GM19438 (cell line): ENCODE results near the gene OSBPL10.

Experiments used
- ATAC-seq: cut with Tn5 transposase; IDR thresholded peaks from one replicate; pipeline ENCODE4 v1.9.1; 2021; ENCODE audit warnings: low read depth; ENCODE audit not compliant: unreplicated experiment

OSBPL10 gene

DNA sequence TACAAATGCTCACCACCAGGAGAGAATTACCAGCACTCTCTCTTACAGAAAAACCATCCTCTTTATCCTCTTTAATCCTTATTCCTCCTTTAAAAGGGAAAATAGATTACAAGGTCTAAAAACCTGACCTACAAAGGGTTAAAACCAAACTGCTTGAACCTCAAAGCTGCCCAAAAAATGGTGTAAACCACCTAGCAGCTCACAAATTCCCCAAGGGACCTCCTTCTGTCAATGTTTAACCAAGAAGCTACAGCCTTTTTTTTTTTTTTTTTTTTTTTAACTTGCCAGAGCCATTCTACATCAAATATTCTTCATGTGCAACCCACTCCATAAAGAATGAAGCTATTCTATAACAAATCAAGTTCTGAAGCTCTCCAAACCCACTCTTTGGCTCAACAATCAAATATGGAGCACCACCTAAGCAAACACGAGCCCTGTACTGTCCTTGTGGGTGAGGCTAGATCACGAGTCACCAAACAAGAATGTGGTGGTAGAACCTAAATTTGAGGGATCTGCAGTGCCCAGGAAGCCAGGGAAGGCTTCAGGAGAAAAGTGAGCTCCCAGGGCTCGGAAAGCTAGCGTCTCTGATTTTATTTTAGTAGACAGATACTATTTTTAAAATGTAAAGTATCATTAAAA lies 20.1 kb downstream of the OSBPL10 start:
- ATAC-seq = peak; percentile 67

DNA sequence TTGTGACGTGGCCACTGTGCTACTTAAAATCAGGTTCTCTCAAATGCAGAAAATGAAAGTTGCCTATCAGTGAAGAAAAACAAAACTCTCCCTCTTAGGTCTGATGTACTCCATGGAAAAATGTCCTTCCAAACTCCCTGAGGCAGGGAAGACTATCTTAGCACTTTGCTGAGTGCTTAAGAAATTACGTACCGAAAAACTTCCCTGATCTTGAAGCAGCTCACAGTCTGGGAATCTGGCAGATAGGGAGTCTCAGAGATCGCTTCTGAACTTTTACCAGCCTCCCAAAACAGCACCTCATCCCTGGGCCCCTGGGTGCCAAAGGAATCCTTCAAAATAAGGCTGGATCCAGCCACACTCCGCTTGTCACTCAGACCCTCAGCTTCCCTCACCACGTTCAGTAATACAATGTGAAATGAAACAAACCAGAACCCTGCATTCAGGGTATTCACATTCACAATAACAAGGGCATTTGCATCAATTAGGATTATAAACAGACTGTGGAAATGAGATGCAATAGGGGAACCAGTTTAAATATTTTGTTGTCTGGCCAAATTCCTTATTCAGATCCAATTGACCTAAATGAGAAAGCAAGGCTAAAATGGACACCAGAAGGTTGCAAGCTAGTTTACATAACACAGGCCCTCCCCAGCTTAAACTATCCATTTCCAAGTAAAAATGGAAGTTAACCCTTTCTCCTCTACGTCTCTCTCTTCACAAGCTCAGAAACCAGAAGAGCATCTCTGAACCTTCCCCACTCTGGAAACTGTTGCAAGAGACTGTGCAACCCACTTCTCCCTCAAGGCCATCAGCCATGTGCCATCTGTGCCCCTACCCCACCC lies 20.9 kb downstream of the OSBPL10 start:
- peak; percentile 16 for ATAC-seq

DNA sequence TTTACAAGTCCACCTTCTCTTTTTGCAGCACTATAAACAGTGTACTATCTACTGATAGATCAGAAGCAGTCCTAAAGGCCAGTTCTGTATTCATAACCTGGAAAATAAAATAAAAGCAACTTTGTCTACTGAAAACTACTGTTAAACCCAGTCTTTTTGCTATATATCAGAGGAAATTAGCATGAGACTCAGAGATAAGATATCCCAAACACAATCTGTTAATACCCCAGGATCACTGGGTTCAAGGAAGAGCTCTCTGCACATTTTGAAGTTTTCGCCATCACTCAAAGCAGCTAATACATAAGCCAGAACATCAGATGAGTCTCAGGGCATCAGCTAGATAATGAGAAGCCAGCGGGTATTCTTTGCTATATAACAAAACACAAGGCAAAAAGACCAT lies 21.8 kb downstream of the OSBPL10 start:
- no peak for ATAC-seq

DNA sequence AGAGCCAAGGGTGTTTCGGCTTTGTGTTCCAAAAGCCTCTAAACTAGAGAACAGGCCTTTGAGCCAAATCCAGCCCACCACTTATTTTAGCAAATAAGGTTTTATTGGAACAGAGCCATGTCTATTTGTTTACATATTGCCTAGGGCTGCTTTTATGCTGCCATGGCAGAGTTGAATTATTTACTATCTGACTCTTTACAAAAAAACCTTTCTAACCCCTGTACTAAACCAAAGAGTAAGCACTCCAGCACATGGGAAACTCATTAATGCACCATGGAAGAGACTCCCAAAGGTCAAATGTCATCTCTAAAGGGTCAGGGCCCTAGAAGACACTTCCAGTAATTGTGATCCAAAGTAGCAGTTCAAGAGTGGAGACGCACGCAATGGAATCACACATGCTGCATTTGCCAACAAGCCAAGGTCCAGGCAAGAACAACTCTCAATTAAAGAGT lies 22.3 kb downstream of the OSBPL10 start:
- no peak for ATAC-seq

DNA sequence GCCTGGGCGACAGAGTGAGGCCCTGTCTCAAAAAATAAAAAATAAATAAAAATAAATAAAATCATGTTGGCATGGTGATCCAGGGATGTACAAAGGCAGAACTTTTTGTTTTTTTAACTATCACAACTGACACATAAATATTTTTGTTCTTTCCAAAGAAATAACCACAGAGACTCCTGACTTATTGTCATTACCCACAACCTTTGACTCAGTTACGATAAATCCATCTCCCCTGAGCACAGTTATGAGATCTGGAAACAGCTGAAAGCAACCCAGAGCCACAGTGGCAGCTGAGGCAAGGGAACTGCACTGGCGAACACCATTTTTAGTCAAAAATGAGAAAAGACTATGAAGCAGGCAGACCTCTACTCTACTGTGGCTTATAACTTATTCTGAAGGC lies 24.0 kb downstream of the OSBPL10 start:
- no peak for ATAC-seq

DNA sequence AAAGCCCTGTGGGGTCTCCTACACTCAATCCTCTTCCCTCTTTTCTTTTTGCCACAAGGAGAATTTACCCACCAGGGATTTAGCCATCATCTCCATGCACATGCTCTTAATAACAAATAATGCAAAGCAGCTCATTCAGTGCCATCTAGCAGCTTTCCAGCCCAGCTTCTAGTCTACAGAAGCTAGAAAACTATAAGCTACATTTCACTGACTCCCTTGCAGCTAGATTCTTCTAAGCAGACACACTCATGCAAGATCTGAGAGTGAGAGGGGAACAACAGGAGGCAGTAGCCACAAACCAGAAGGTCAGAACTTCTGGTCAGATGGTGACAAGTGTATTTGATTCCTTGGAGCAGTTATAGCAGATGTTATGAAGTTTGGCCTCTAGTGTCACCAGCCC lies 25.5 kb downstream of the OSBPL10 start:
- ATAC-seq = no peak

DNA sequence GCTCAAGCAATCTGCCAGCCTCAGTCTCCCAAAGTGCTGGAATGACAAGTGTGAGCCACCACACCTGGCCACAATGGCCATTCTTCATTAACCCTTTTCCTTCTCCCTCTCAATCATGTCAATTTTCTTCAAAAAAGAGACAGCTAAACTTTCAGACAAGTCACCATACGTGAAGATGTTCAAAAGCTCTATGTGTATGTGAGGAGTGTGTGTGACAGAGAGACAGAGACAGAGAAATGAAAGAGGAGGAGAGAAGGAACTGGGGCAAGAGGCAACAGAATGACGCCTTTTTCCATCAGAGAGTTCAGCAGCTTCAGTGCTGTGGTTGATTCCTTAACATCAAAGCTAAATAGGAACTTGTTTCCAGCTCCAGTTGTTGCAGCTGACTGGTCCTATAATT lies 27.4 kb downstream of the OSBPL10 start:
- ATAC-seq = no peak

DNA sequence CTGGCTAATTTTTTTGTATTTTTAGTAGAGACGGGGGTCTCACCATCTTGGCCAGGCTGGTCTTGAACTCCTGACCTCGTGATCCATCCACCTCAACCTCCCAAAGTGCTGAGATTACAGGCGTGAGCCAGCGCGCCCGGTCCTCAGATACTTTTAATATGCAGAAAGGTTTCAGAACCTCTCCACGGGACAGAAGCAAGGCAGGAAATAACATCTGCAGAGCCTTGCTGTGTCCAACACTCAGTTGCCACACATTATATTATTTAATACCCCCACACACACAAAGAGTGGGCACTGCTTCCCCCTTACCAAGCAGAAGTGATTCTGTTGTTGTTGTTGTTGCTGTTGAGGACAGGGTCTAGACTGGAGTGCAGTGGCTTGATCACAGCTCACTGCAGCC lies 28.0 kb downstream of the OSBPL10 start:
- no peak for ATAC-seq

DNA sequence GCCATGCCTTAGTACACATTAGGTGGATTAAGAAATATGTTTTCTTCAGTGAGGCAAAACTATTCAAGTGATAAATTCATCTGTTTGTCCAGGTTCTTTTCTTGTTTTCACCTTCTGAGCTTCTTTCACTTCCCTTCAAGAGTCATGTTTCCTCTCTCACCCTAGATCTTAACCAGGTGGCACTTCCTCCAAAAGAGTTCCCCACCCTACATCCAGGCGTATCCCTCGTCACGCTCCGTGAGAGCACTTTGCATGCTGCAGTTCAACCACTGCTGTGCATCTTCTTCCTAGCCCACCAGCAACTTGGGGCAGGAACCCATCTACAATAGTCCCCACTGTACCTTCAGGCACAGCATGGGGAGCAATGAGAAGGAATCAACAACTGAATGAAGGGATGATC lies 28.9 kb downstream of the OSBPL10 start:
- peak; percentile 88 for ATAC-seq

DNA sequence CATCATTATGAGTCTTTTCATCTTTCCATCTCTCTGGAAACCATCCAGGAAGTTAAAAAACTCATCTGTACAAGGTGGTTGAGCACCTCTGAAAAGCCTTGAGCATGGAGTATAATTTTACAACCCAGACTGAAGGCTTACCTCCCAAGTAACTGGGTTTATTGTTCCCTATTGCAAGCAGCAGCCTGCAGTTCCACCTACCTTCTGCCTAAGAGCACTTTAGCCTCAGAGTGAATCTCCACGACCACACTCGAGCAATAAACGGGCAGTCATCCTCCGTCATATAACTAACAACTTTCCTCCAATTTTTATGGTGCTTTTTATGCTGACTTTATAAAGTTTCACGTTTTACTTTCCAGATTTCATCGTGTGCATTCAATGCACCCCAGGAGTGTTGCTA lies 32.8 kb downstream of the OSBPL10 start:
- no peak for ATAC-seq

DNA sequence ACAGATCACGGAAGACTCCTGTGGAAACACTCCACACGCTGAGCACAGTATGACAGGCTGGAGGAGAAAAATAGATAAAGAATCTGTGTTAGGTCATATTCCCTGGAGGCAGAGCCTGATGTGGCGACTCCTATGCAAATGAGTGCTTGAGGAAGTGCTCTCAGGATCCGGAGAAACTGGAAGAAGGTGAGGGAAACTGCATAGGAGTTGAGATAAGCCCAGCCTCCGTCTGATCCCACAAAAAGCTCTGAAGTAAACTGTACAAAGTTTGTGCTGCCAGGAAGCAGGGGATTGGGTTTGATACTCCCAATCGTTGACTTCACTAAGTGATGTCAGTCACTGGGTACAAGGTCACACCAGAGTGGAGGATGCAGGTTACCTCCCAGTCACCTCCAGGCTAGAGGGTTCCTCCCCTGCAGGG lies 33.4 kb downstream of the OSBPL10 start:
- no peak for ATAC-seq

DNA sequence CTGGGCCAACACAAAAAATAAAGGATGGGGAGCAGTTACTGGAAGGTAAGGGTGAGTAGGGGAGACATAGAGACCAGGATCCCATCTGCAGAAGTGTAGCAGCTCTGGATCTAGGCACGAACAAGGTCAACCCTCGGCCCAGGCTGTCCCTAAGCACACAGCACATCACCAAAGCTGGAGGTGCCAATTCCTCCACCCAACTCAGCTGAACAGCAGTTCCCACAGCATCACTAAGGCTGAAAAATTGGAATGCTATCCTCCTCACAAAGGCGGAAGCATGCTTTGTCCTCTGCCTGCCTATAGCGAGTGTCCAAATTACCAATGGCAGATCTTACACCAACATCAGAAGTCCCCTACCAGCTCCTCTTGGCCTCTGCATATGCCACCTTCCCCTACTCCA lies 33.9 kb downstream of the OSBPL10 start:
- no peak for ATAC-seq

DNA sequence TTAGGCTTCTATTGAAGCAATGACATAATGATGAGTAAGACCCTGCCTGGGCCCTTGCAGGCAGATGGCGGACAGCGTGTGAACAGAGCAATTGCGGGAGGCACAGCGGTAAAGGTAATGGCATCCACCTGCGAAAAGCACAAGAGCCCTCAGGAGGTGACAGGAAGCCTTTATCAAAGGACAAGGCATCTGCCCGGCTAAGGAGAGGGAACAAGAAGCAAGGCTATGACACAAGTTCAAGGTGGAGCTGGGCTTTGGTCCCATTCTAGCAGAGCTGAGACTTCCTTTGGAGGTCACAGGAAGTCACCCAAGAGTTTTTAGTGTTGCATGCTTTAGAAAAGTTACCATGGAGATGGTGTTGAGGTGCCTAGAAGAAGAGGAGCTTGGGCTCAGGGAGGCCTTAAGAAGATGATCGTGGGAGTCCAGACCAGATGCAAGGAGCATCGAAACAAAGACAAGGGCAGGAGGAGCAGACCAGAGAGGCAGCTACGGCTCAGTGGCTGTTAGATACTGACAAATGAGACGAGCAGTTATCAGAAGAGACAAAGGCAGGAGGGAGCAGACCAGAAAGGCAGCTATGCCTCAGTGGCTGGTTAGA lies 34.5 kb downstream of the OSBPL10 start:
- ATAC-seq = no peak

DNA sequence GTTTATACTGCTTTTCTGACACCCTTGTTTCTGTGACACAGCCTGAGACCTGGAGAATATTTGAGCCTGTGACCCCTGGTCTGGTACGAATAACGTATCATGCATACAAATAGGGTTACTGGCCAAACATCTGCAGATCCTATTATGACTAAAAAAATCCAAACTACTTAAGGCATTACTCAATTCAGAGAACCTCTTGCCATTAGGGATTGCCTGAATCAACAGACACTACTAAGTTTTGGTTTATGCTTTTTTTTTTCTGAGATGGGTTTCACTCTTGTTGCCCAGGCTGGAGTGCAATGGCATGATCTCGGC lies 35.4 kb downstream of the OSBPL10 start:
- ATAC-seq = no peak

DNA sequence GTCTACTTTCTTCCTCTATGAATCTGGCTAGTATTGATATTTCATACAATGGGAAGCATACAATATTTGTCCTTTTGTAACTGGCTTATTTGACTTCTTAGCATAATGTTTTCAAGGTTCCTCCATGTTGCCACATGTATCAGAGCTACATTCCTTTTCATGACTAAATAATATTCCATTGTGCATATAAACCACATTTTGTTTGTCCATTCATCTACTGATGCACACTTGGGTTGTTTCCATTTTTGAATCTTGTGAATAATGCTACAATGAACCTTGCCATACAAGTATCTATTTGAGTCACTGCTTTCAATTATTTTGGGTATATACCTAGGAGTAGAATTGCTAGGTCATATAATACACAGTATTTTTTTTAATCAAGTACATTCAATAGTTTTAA lies 38.0 kb downstream of the OSBPL10 start:
- ATAC-seq = no peak

DNA sequence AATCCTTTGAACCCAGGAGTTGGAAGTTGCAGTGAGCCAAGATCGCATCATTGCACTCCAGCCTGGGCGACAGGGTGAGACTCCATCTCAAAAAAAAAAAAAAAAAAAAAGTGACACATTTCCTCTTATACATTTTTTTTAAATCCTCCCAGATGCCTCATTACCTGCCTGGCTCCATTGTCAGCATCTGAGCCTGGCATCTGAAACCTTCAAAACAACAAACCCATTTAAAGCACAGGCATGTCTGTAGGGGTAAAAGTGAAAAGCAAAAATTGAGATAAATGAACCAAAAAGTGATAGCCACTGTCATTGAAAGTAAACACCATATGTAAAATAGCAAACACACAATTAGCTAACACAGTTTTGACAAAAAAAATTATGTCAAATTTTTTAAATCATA lies 38.6 kb downstream of the OSBPL10 start:
- no peak for ATAC-seq

DNA sequence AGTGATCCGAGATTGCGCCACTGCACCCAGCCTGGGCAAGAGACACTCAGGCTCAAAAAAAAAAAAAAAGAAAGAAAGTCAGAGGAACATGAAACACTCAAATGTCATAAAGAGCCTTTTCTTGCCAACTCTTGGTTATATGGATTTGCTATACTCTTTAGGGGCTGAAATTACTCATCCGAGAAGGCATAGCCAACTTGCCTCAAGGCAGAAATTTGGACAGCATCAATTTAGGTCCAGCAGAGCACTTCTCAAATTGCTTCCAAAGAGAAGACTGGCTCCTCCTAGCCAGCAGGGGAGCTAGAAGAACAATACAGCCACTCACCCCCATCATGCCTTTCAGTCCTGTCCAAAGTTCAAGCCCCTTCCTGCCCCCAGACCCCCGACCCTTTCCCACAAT lies 43.8 kb downstream of the OSBPL10 start:
- ATAC-seq = no peak

DNA sequence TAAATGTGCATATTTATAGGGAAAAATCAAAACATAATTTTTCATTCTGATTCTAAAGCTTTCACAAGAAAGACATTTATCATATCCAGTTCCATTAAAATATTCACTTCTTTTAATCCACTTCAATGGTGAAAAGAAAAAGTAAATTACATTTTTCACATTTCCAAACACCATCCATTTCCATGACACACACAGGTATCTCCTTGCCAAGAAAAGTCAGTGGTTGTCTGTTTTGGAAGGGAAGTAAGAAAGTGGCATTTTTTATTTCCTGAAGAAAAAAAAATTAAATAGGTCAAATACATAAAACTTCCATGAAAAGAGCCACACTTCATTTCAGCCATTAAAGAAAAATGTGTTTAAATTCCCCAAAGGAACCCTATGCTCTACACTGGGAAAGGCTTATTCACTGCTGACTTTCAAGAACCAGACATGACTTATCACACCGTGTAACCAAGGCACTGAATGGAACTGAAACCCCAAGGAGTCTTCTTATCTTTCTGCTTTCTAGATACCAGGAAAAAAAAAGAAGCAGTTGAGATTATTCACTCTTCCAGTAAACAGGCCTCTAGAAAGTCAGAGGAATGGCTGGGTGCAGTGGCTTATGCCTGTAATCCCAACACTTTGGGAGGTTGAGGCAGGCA lies 44.5 kb downstream of the OSBPL10 start:
- ATAC-seq = no peak

DNA sequence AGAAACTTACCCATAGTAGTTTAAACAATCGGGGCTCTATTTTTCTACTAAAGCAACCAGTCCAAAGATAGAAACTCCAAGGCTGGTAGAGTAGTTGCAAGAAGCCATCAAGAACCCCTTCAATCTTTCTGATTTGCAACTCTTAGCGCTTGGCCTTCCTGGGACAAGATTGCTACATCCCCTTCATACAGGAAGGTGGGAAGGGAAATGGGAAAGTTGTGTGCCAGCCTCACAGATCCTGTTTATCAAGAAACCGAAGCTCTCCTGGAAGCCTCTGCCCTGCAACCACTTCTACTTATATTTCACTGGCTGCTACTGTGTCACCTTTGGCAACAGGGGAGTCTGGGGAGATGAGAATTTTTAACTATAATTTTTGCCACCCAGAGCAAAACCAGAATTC lies 46.2 kb downstream of the OSBPL10 start:
- no peak for ATAC-seq

DNA sequence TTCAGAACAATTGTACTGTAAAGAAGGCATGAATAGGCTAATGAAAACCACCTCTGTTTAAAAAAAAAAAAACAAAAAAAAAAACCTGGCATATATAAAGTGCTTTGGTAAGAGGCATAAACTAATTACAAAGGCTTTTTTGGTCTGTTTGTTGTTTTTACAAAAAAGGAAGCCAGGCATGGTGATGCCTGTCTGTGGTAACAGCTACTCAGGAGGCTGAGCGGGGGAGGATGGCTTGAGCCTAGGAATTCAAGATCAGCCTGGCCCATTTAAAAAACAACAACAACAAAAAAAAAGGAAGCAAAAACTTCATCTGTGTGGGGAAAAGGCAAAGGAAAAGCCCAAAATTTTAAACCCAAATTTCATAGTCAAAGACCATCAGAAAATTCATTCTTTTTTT lies 47.0 kb downstream of the OSBPL10 start:
- no peak for ATAC-seq

DNA sequence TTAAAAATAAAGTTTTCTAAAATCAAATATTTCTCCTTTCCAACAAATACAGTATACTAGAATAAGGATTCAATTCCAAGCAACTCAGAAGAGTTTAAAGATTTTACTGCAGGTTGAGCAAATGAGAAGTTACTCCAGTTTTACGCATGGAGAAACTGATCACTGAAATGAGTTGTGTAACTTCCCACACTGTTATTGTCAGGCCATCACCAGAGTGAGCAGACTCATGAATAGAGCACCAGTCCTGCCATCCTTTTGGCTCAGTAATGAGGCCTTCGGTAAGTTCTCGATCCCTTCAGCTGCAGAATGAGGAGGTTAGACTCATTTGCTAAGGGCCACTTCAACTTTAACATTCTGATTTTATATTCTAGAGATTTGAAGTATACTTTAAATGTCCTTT lies 48.1 kb downstream of the OSBPL10 start:
- no peak for ATAC-seq
